HEK293T (cell line): ENCODE measurements around the gene C2orf15.

Experiments used
- ARNT ChIP-seq: fragments of 450-650 bp; IDR thresholded peaks from 2 replicates; pipeline ENCODE4 v1.6.1; 2017; ENCODE audit warnings: mild to moderate bottlenecking
- BHLHE40 ChIP-seq: fragments of 450-650 bp; IDR thresholded peaks from 2 replicates; pipeline ENCODE4 v1.6.1; 2016; ENCODE audit warnings: mild to moderate bottlenecking, moderate library complexity, borderline replicate concordance
- CTBP1 ChIP-seq: fragments of 450-650 bp; IDR thresholded peaks from 2 replicates; pipeline ENCODE4 v1.6.1; 2016; ENCODE audit warnings: borderline replicate concordance
- FOXA1 ChIP-seq: fragments of 450-650 bp; IDR thresholded peaks from 2 replicates; pipeline ENCODE4 v1.6.1; 2016; ENCODE audit warnings: mild to moderate bottlenecking
- L3MBTL2 ChIP-seq: fragments of 450-650 bp; conservative IDR thresholded peaks from 2 replicates; pipeline ENCODE4 v1.6.1; 2016; ENCODE audit warnings: mild to moderate bottlenecking
- LEF1 ChIP-seq: fragments of 450-650 bp; IDR thresholded peaks from 2 replicates; pipeline ENCODE4 v1.6.1; 2017; ENCODE audit warnings: mild to moderate bottlenecking, borderline replicate concordance
- PKNOX1 ChIP-seq: fragments of 450-650 bp; IDR thresholded peaks from 2 replicates; pipeline ENCODE4 v1.6.1; 2016
- SP1 ChIP-seq: fragments of 450-650 bp; IDR thresholded peaks from 2 replicates; pipeline ENCODE4 v1.6.1; 2017
- SUZ12 ChIP-seq: fragments of 450-650 bp; IDR thresholded peaks from 2 replicates; pipeline ENCODE4 v1.6.1; 2016; ENCODE audit warnings: mild to moderate bottlenecking

- TF ChIP-seq BHLHE40 (no peak), CTBP1 (no peak), SP1 (no peak), ARNT (no peak), LEF1 (no peak), PKNOX1 (no peak), L3MBTL2 (no peak), SUZ12 (no peak), FOXA1 (no peak)
Observed at GRCh38 chr2:99184811-99185210, 43.3 kb downstream of the C2orf15 start.
